Colonic mucosa (tissue), 4 donors: ENCODE results near the gene RAX2. TPM values are rescaled to one million over a fixed set of nuclear protein-coding genes. Genes with fewer than 3 reads are reported as not detected.

Source experiments
- DNase-seq: peaks from one replicate; pipeline ENCODE4 v3.0.0-alpha.2; 2020
- H3K27ac ChIP-seq: fragments of 200-600 bp; one replicate; pipeline ENCODE4 v1.8.0; 2021
- H3K27me3 ChIP-seq: fragments of 200-600 bp; one replicate; pipeline ENCODE4 v1.8.0; 2021
- H3K36me3 ChIP-seq: fragments of 200-600 bp; one replicate; pipeline ENCODE4 v1.8.0; 2021
- H3K4me1 ChIP-seq: fragments of 200-600 bp; one replicate; pipeline ENCODE4 v1.8.0; 2021; ENCODE audit warnings: mild to moderate bottlenecking
- H3K4me3 ChIP-seq: fragments of 200-600 bp; one replicate; pipeline ENCODE4 v1.8.0; 2021
- H3K9ac ChIP-seq, 2 donors: one replicate each; pipeline ENCODE4 v1.7.0; 2013; ENCODE audit warnings: control low read depth in 2 of 2, low read depth in 2 of 2, low read length in 2 of 2
- H3K9me3 ChIP-seq: fragments of 200-600 bp; one replicate; pipeline ENCODE4 v1.8.0; 2021
- CTCF ChIP-seq: fragments of 200-600 bp; IDR thresholded peaks from one replicate; pipeline ENCODE4 v1.8.0; 2022; ENCODE audit warnings: antibody characterized with exemption, mild to moderate bottlenecking
- intact Hi-C: fragments of 100-400 bp; cut with DNase I; formaldehyde crosslinking; loops from one replicate; pipeline ENCODE4 v1.14.1; 2022
- total RNA-seq, 2 donors: library from RNA; stranded (reverse); fragmentation: NEBNext Ultra II Directional in 1 of 2; extraction: Animal tissue kit (Norgen Biotek cat#: 25700) in 1 of 2; gene quantifications; one replicate each; pipeline ENCODE4 v1.2.1, GENCODE V29; 2021
- donor health status: healthy.
- donor health status: DM: no; HTN: no; CAD: no.
- donor health status: DM: no; HTN: no; CAD: no.

The RAX2 gene
- total RNA-seq, 2 donors from 2014 or later: not detected

- H3K9ac ChIP-seq: no peak overlapping the region
- H3K36me3 ChIP-seq: no peaks in the 10 kb centered on the region
- TF ChIP-seq CTCF: no peak
- H3K27me3 ChIP-seq: peaks cover 4% of the 10 kb centered on the region
- H3K4me1 ChIP-seq: no peaks in the 10 kb centered on the region
- no peaks in the 10 kb centered on the region for H3K9me3 ChIP-seq
- H3K4me3 ChIP-seq: no peak overlapping the region
- intact Hi-C loops: no loop called here
- H3K27ac ChIP-seq: no peak overlapping the region
- DNase-seq: no peak
Measured at GRCh38 chr19:3780786-3781304, 8.8 kb upstream of the RAX2 start.

GRCh38 chr19:3778899-3779723 lies 7.1 kb upstream of the RAX2 start:
- H3K4me3 ChIP-seq: no peak overlapping the region
- no peaks in the 10 kb centered on the region for H3K9me3 ChIP-seq
- DNase-seq: no peak
- no peak overlapping the region for H3K27ac ChIP-seq
- H3K36me3 ChIP-seq: no peaks in the 10 kb centered on the region
- no peak overlapping the region for H3K9ac ChIP-seq
- H3K27me3 ChIP-seq: no peaks in the 10 kb centered on the region
- H3K4me1 ChIP-seq: no peaks in the 10 kb centered on the region
- intact Hi-C loops: no loop called here
- TF ChIP-seq CTCF: no peak

- H3K4me3 ChIP-seq: no peak overlapping the region
- H3K27ac ChIP-seq: no peak overlapping the region
- H3K9me3 ChIP-seq: no peaks in the 10 kb centered on the region
- no peaks in the 10 kb centered on the region for H3K36me3 ChIP-seq
- no peaks in the 10 kb centered on the region for H3K4me1 ChIP-seq
- H3K9ac ChIP-seq: no peak overlapping the region
- intact Hi-C loops: no loop called here
- no peak for TF ChIP-seq CTCF
- H3K27me3 ChIP-seq: no peaks in the 10 kb centered on the region
- no peak for DNase-seq
Measured at GRCh38 chr19:3778104-3778867, 6.3 kb upstream of the RAX2 start.

GRCh38 chr19:3776479-3777040 lies 4.5 kb upstream of the RAX2 start:
- H3K4me1 ChIP-seq: no peaks in the 10 kb centered on the region
- intact Hi-C loops: no loop called here
- H3K9me3 ChIP-seq: no peaks in the 10 kb centered on the region
- H3K4me3 ChIP-seq: no peak overlapping the region
- no peak overlapping the region for H3K27ac ChIP-seq
- H3K36me3 ChIP-seq: no peaks in the 10 kb centered on the region
- no peak overlapping the region for H3K9ac ChIP-seq
- no peaks in the 10 kb centered on the region for H3K27me3 ChIP-seq
- DNase-seq: no peak
- TF ChIP-seq CTCF: no peak

GRCh38 chr19:3775831-3776230 lies 3.8 kb upstream of the RAX2 start:
- no peaks in the 10 kb centered on the region for H3K9me3 ChIP-seq
- no peaks in the 10 kb centered on the region for H3K36me3 ChIP-seq
- no peak for TF ChIP-seq CTCF
- no peak for DNase-seq
- no peaks in the 10 kb centered on the region for H3K4me1 ChIP-seq
- H3K27me3 ChIP-seq: no peaks in the 10 kb centered on the region
- intact Hi-C loops: no loop called here
- H3K27ac ChIP-seq: no peak overlapping the region
- H3K4me3 ChIP-seq: no peak overlapping the region
- no peak overlapping the region for H3K9ac ChIP-seq
